Measurements from ENCODE around the gene CENPF. TPM values are rescaled to one million over a fixed set of nuclear protein-coding genes. Genes with fewer than 3 reads are reported as not detected.
"Not testable (repeated sequence)": the region's sequence is repeated elsewhere in the genome, so short reads cannot be mapped to it uniquely, and the experiment has no call there.

The CENPF gene
- total RNA-seq, 3 donors from 2014 or later (not counting 1 experiment from before 2014, with no cell fraction given), result 3.8 to 6.6 (median 4.0) TPM

- DNase-seq, result no peak
- Histone ChIP-seq H3K27me3 (ENCODE audit: control insufficient read depth, insufficient read depth, low read length) (no peaks in the 10 kb centered on the region), H3K36me3 (ENCODE audit: control insufficient read depth, insufficient read depth, low read length) (no peaks in the 10 kb centered on the region), H3K9me3 (ENCODE audit: control insufficient read depth, insufficient read depth, low read length) (peaks cover 15% of the 10 kb centered on the region), H3K27ac (ENCODE audit: low read length) (no peak overlapping the region), H3K4me1 (ENCODE audit: control insufficient read depth, insufficient read depth, low read length) (no peaks in the 10 kb centered on the region), H3K4me3 (ENCODE audit: low read length) (no peak overlapping the region)
- H3K27ac Mint-ChIP-seq, result no peak overlapping the region
- H3K36me3 Mint-ChIP-seq, result peaks cover 13% of the 10 kb centered on the region
- H3K4me1 Mint-ChIP-seq, result no peaks in the 10 kb centered on the region
- intact Hi-C loops (cut with micrococcal nuclease), result no loop called here
- WGBS (ENCODE audit: insufficient coverage), result 76% methylated on average over 6 of the region's 11 CpGs
- no peak for TF ChIP-seq CTCF (IDR thresholded peaks at IDR 0.05)
- H3K9me3 Mint-ChIP-seq, result peaks cover 5 to 9% of the 10 kb centered on the region in 2 donors
- H3K27me3 Mint-ChIP-seq (ENCODE audit: low read depth in 2 of 2), result peaks cover 0 to 7% of the 10 kb centered on the region in 2 donors
- no peak overlapping the region for H3K4me3 Mint-ChIP-seq
- no peak for ATAC-seq
Observed at GRCh38 chr1:214573386-214574318, 29.3 kb upstream of the CENPF start.

GRCh38 chr1:214574598-214575411, 28.2 kb upstream of the CENPF start:
- no peak for ATAC-seq
- no peaks in the 10 kb centered on the region for H3K27me3 ChIP-seq (ENCODE audit: control insufficient read depth, insufficient read depth, low read length)
- H3K4me1 ChIP-seq (ENCODE audit: control insufficient read depth, insufficient read depth, low read length), result no peaks in the 10 kb centered on the region
- no peak overlapping the region for H3K27ac ChIP-seq (ENCODE audit: low read length)
- WGBS (ENCODE audit: insufficient coverage), result no CpG with 5 or more reads among the region's 3 CpGs
- H3K4me3 Mint-ChIP-seq, result no peak overlapping the region
- H3K36me3 ChIP-seq (ENCODE audit: control insufficient read depth, insufficient read depth, low read length), result no peaks in the 10 kb centered on the region
- H3K9me3 Mint-ChIP-seq, result peaks cover 5 to 9% of the 10 kb centered on the region in 2 donors
- no peaks in the 10 kb centered on the region for H3K4me1 Mint-ChIP-seq
- peaks cover 13% of the 10 kb centered on the region for H3K36me3 Mint-ChIP-seq
- no peak overlapping the region for H3K27ac Mint-ChIP-seq
- H3K4me3 ChIP-seq (ENCODE audit: low read length), result no peak overlapping the region
- no peak for TF ChIP-seq CTCF (IDR thresholded peaks at IDR 0.05)
- no peak for DNase-seq
- no peaks in the 10 kb centered on the region for H3K27me3 Mint-ChIP-seq (ENCODE audit: low read depth in 2 of 2)
- H3K9me3 ChIP-seq (ENCODE audit: control insufficient read depth, insufficient read depth, low read length), result peaks cover 15% of the 10 kb centered on the region
- intact Hi-C loops (cut with micrococcal nuclease), result no loop called here

DNA sequence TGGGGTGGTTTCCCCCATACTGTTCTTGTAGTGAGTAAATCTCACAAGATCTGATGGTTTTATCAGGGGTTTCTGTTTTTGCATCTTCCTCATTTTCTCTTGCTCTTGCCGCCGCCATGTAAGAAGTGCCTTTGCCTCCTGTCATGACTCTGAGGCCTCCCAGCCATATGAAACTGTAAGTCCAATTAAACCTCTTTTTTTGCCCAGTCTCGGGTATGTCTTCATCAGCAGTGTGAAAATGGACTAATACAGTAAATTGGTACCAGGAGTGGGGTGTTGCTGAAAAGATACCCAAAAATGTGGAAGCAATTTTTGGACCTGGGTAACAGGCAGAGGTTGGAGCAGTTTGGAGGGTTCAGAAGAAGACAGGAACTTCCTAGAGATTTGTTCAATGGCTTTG, 26.9 kb upstream of the CENPF start:
- H3K9me3 Mint-ChIP-seq; H3K27ac ChIP-seq (ENCODE audit: low read length); H3K4me3 ChIP-seq (ENCODE audit: low read length); DNase-seq; H3K27ac Mint-ChIP-seq; H3K27me3 ChIP-seq (ENCODE audit: control insufficient read depth, insufficient read depth, low read length); H3K4me1 Mint-ChIP-seq; H3K4me1 ChIP-seq (ENCODE audit: control insufficient read depth, insufficient read depth, low read length); H3K36me3 ChIP-seq (ENCODE audit: control insufficient read depth, insufficient read depth, low read length); H3K4me3 Mint-ChIP-seq; ATAC-seq; H3K27me3 Mint-ChIP-seq (ENCODE audit: low read depth in 2 of 2); intact Hi-C loops (cut with micrococcal nuclease): not testable (repeated sequence)
- WGBS (ENCODE audit: insufficient coverage), result 66% methylated on average over 3 of the region's 3 CpGs
- H3K36me3 Mint-ChIP-seq, result peaks cover 13% of the 10 kb centered on the region
- H3K9me3 ChIP-seq (ENCODE audit: control insufficient read depth, insufficient read depth, low read length), result peaks cover 15% of the 10 kb centered on the region

DNA sequence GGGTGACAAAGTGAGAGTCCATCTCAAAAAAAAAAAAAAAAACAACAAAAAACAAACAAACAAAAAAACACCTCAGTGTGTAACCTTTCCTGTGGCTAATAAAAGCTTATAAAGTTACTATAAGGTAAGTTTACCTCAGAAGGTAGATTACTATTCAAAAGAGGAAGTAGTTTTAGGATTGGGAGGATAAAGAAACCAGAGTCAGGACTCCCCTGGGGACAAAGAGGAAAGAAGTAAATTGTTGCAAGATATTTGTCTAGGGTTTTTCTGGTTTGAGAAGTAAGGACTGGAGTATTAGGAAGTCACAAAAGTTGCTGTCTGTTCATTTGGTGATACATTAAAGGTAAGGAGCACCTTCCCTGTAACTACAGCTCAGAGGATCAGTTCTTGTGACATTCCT, 23.8 kb upstream of the CENPF start:
- peaks cover 0 to 8% of the 10 kb centered on the region in 2 donors for H3K27me3 Mint-ChIP-seq (ENCODE audit: low read depth in 2 of 2)
- Histone ChIP-seq H3K36me3 (ENCODE audit: control insufficient read depth, insufficient read depth, low read length) (no peaks in the 10 kb centered on the region), H3K27me3 (ENCODE audit: control insufficient read depth, insufficient read depth, low read length) (no peaks in the 10 kb centered on the region), H3K9me3 (ENCODE audit: control insufficient read depth, insufficient read depth, low read length) (peaks cover 15% of the 10 kb centered on the region), H3K27ac (ENCODE audit: low read length) (no peak overlapping the region), H3K4me3 (ENCODE audit: low read length) (no peak overlapping the region), H3K4me1 (ENCODE audit: control insufficient read depth, insufficient read depth, low read length) (no peaks in the 10 kb centered on the region)
- H3K4me1 Mint-ChIP-seq, result no peaks in the 10 kb centered on the region
- peaks cover 13% of the 10 kb centered on the region for H3K36me3 Mint-ChIP-seq
- ATAC-seq (no peak), DNase-seq (no peak)
- no peak overlapping the region for H3K4me3 Mint-ChIP-seq
- TF ChIP-seq CTCF (IDR thresholded peaks at IDR 0.05), result no peak
- H3K27ac Mint-ChIP-seq, result no peak overlapping the region
- peaks cover 5 to 9% of the 10 kb centered on the region in 2 donors for H3K9me3 Mint-ChIP-seq
- intact Hi-C loops (cut with micrococcal nuclease), result no loop called here

Data from natural killer cell (primary cell).